NCI-H748 (cell line): ENCODE measurements around the gene PRKG1.
"Not testable (repeated sequence)": the region's sequence is repeated elsewhere in the genome, so short reads cannot be mapped to it uniquely, and the experiment has no call there.

Source experiments
- DNase-seq: peaks from one replicate; lab custom pipeline; 2025; ENCODE audit not compliant: unreplicated experiment; lab: John Stamatoyannopoulos, UW

PRKG1 gene

GRCh38 chr10:51679841-51680240 is 605.6 kb downstream of the PRKG1 start:
- DNase-seq, result no peak

DNA sequence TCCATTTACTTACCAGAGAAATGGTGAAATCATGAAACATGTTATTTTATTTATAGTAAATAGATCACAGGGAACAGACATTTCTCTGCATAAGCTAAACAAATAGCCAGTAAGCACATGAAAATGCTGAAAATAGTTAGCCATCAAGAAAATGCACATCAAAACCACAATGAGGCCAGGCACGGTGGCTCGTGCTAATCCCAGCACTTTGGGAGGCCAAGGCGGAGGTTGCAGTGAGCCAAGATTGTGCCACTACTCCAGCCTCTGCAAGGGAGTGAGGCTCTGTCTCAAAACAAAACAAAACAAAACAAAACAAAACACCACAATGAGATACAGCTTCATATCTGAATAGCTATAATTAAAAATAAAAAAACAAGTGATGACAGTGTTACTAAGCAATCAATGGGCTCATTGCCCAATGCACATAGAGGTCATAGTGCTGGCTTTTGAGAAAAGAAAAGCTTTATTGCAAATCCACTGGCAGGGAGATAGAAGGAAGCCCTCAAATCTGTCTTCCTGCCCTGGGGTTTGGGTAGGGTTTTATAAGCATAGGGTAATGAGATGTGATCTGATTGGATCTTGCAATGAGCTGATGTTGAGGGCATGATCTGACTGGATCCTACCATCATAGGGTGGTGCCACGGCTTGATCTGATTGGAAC is 608.9 kb downstream of the PRKG1 start:
- DNase-seq, result no peak

- no peak for DNase-seq
Measured at GRCh38 chr10:51685768-51686167, 611.5 kb downstream of the PRKG1 start.

GRCh38 chr10:51687296-51687695 is 613.0 kb downstream of the PRKG1 start:
- DNase-seq, result no peak

- not testable (repeated sequence) for DNase-seq
Measured at GRCh38 chr10:51688826-51689225, 614.5 kb downstream of the PRKG1 start.

- DNase-seq, result no peak
Measured at GRCh38 chr10:51689536-51689935, 615.2 kb downstream of the PRKG1 start.

GRCh38 chr10:51691135-51691534 is 616.8 kb downstream of the PRKG1 start:
- no peak for DNase-seq

GRCh38 chr10:51694086-51694768 is 619.9 kb downstream of the PRKG1 start:
- no peak for DNase-seq

- no peak for DNase-seq
Measured at GRCh38 chr10:51696251-51696650, 622.0 kb downstream of the PRKG1 start.

DNA sequence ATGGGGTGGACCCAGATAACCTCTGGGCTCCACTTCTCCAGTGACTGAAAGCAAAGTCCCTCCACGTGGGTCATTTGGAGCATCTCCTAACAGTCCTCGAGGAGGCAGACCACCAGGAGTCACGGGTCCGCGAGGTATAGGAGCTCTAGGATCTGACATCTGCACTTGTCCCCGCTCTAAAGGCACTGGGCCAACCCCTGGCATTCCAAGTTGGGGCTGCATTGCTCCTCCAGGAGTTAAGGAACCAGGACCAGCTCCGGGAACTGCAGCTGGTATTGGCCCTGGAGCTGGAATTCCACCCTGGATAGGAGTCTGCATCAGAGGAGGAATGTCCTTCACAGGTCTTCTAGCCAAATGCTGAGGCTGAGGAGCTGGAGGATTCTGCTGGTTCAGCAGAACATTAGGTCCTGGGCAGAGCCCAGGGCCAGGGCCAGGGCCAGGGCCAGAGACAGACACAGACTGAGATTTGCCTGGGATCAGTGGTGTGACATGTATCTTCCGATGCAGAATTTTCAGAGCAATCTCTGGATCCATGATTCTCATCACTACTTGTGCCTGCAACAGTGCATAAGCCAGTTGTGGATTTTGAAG is 624.3 kb downstream of the PRKG1 start:
- no peak for DNase-seq

GRCh38 chr10:51699145-51699474 is 624.8 kb downstream of the PRKG1 start:
- DNase-seq, result peak; percentile 67

DNA sequence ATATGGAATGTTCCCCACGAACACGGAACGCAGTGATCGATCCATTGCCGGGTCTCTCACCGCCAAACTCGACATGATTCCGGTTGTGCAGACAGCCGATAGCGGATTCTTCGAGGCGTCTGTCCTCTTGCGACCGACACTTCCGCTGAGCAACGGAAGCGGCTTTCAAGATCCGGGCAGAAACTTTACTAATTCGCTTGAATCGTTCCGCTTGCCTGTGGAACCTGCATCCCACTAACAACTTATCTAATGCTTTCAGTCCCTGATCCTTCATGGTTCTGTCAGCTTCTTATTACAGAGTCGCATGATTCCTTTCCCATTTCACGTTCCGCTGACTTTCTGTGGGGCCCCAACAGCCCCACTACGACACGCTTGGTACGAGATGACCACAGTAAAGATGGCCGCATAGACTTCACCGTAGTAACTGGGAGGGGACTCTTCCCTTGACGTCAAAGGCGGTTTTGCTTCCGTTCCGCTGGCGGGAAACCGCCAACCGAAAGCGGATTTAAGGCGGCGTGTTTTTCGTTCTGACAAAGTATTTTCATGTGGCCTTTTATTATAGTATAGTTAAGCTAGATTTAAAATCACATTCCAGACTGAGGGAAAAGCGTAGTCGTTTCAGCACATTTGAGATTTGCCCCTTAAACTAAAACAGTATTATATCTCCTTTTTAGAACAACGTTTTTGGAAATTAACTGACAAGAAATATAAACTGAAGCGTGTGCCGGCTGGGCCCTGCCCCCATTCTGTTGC is 625.4 kb downstream of the PRKG1 start, which contains the start of gene CSTF2T:
TSS of gene CSTF2T (minus strand) at position 121 of the 753 bp plus-strand sequence. CDS start at position 75, 46 bp downstream.
- peak; percentile 95 for DNase-seq

DNA sequence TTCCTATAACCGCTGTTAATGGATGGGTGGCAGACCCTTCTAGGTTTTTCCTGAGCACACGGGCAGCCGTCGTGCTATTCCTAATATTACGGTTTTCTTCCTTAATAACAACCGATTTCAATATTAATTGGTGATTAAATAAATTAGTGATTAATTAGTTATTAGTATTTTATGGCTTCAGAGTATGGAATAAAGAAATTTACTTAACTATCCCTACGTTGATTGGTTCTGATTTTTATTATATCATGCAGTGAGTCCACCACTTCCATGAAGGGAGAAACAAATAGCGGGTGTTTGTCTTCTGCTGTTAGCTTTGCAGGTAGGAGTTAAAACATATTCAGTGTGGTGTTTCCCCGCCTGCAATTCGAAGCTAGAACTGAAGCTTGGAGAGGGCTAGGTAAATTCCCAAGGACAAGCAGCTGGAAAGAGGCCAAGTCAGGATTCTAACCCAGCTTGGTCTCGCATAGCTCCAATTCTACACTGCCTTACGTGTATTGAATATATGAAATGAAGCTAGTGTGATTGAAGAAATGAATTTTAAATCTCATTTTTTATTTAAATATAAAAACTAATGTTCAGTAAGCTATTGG is 626.0 kb downstream of the PRKG1 start:
- DNase-seq, result peak; percentile 69

DNA sequence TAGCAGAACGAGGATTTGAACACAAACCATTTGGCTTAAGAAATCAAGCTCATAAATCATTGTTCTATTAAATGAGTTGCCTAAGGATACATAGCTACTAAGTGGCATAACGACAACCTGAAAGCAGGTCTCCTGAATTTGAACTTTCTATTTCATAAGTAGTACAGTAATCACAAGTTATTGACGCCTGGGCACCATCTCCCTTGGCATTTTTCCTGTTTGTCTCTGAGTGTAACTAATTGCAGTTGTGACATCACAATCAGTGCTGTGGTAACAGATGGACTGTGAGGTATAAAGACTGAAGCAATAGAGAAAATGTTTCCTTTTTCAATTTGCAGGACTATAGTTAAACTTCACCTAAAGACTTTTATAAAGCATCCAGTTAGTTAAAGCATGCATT is 631.5 kb downstream of the PRKG1 start:
- no peak for DNase-seq

GRCh38 chr10:51706225-51706624 is 631.9 kb downstream of the PRKG1 start:
- DNase-seq, result no peak

- DNase-seq, result no peak
Measured at GRCh38 chr10:51707392-51707791, 633.1 kb downstream of the PRKG1 start.

- no peak for DNase-seq
Measured at GRCh38 chr10:51707821-51708424, 633.6 kb downstream of the PRKG1 start.

- DNase-seq, result no peak
Measured at GRCh38 chr10:51708609-51709008, 634.3 kb downstream of the PRKG1 start.

- DNase-seq, result no peak
Measured at GRCh38 chr10:51709324-51709972, 635.2 kb downstream of the PRKG1 start.

- no peak for DNase-seq
Measured at GRCh38 chr10:51711519-51711891, 637.2 kb downstream of the PRKG1 start.
